T-helper 2 cell treated with Interferon-gamma antibody and Interleukin-4, amounts not matched to agents 5 μg/mL and 100 μg/mL, for 36 hours (primary cell): ENCODE results near the gene SLC9A9.
"Not testable (repeated sequence)": the region's sequence is repeated elsewhere in the genome, so short reads cannot be mapped to it uniquely, and the experiment has no call there.

Source experiments
- DNase-seq: peaks from one replicate; pipeline ENCODE4 v3.0.0; 2021; ENCODE audit warnings: low spot score
- H3K27ac Mint-ChIP-seq: one replicate; pipeline ENCODE4 v1.8.0; 2021; ENCODE audit warnings: mild to moderate bottlenecking, mixed read lengths
- H3K27me3 Mint-ChIP-seq: one replicate; pipeline ENCODE4 v1.8.0; 2021; ENCODE audit warnings: low read depth, mixed read lengths
- H3K36me3 Mint-ChIP-seq: one replicate; pipeline ENCODE4 v1.8.0; 2021; ENCODE audit warnings: low read depth, mixed read lengths
- H3K4me1 Mint-ChIP-seq: one replicate; pipeline ENCODE4 v1.8.0; 2021; ENCODE audit warnings: low read depth, mixed read lengths
- H3K4me3 Mint-ChIP-seq: one replicate; pipeline ENCODE4 v1.8.0; 2022; ENCODE audit warnings: mild to moderate bottlenecking, moderate library complexity, mixed read lengths
- H3K9me3 Mint-ChIP-seq: one replicate; pipeline ENCODE4 v1.8.0; 2021; ENCODE audit warnings: mixed read lengths

SLC9A9 gene

DNA sequence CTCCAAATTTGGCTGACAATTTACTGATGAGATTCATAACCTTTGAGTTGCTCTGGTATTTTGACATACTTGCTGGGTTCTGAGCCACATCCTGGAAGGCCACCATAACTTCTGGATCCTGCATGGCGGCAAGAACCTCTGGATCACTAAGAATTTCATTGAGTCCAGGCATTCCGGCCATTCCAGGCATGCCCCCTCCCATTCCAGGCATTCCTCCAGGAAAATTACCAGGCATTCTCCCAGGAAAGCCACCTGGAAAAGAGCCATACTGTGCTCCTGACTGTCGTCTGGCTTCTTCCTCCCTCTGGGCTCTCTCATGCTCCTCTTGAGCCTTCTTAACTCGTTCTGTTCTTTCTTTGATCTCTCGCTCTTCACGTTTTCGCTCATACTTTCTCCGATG is 331.1 kb downstream of the SLC9A9 start:
- H3K36me3 Mint-ChIP-seq, H3K4me1 Mint-ChIP-seq, H3K4me3 Mint-ChIP-seq, H3K9me3 Mint-ChIP-seq, DNase-seq, H3K27ac Mint-ChIP-seq, H3K27me3 Mint-ChIP-seq: not testable (repeated sequence)

DNA sequence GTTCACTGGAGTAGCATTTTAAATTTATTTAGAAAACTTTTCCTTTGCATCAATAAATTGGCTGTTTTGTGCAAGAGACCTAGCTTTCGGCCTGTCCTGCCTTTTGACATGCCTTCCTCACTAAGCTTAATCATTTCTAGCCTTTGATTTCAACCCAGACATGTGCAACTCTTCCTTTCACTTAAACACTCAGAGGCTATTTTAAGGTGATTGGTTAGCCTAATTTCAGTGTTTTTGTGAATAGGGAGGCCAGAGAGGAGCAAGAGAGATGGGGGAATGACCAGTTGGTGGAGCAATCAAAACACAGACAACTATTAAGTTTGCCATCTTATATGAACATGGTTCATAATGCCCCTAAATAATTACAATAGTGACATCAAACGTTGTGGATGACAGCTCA is 333.4 kb downstream of the SLC9A9 start:
- Mint-ChIP-seq H3K9me3 (no peaks in the 10 kb centered on the region), H3K36me3 (no peaks in the 10 kb centered on the region), H3K4me3 (no peak overlapping the region), H3K27me3 (peaks cover 2% of the 10 kb centered on the region), H3K27ac (no peak overlapping the region), H3K4me1 (no peaks in the 10 kb centered on the region)
- DNase-seq, result no peak

DNA sequence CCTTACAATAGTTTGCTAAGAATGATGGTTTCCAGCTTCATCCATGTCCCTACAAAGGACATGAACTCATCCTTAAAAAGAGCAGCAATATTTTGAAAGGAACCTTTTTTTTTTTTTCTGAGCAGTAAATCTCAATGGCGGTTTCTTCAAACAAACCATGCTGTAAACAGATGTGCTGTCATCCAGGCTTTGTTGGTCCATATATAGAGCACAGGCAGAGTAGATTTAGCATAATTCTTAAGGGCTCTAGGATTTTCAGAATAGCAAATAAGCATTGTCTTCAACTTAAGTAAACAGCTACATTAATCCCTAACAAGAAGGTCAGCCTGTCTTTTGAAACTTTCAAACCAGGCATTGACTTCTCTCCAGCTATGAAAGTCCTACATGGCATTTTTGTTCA is 334.2 kb downstream of the SLC9A9 start:
- H3K36me3 Mint-ChIP-seq, result no peaks in the 10 kb centered on the region
- H3K4me1 Mint-ChIP-seq, result no peaks in the 10 kb centered on the region
- peaks cover 2% of the 10 kb centered on the region for H3K27me3 Mint-ChIP-seq
- DNase-seq, result no peak
- H3K27ac Mint-ChIP-seq, result no peak overlapping the region
- no peaks in the 10 kb centered on the region for H3K9me3 Mint-ChIP-seq
- no peak overlapping the region for H3K4me3 Mint-ChIP-seq

DNA sequence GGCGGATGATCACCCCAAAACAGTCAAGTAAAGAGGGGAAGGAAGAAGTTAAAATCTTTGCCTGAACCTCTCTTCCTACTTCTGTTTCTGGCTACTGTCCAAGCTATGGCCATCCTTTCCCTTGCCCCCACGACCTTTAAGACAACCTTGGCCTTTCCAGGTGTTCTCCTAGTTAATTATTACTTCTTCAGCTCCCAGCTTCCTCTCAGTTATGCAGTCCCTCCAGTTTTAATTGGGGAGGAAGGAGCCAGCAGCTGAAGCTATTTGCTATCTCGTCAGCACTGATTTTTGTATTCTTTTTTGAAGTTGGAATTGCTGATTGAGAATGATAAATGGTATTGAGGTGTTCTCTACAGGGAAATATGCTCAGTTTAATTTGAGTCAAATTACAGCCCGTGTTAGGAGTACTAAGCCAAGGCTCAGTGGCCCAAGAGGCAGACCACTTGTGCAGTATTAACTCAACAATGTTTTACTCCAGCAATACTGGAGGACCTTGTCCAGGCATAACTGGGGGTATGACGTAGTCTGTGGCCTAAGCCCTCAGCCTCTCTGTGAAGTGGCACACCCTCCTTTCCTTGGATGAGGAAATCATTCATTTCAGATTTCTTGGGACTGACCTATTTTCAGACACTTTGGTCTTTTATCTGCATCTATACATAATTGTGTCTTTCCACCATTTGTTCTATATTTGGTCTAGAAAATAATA is 336.9 kb downstream of the SLC9A9 start:
- H3K9me3 Mint-ChIP-seq, result no peaks in the 10 kb centered on the region
- peaks cover 2% of the 10 kb centered on the region for H3K27me3 Mint-ChIP-seq
- no peak overlapping the region for H3K27ac Mint-ChIP-seq
- DNase-seq, result no peak
- no peaks in the 10 kb centered on the region for H3K36me3 Mint-ChIP-seq
- H3K4me1 Mint-ChIP-seq, result peaks cover 2% of the 10 kb centered on the region
- H3K4me3 Mint-ChIP-seq, result no peak overlapping the region

DNA sequence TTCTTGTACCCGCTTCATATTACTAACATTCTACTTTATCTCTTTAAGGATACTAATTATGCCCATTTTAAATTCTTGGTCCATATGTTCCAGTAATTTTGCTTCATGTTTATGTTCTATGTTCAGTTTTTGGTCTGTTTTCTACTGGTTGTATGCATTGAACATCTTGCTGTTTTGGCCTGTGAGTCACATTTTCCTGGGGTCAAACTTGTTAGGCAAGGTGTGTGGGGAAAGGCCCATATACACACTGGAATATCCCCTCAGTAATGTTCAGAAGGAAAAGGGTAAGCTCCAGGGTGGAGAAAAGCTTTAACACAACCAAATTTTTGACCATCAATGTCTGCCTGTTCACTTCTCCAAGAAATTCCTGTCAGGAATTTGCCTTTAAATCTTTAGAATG is 337.7 kb downstream of the SLC9A9 start:
- Mint-ChIP-seq H3K4me1 (peaks cover 2% of the 10 kb centered on the region), H3K9me3 (no peaks in the 10 kb centered on the region), H3K27me3 (peaks cover 2% of the 10 kb centered on the region), H3K36me3 (no peaks in the 10 kb centered on the region), H3K4me3 (no peak overlapping the region), H3K27ac (no peak overlapping the region)
- no peak for DNase-seq

DNA sequence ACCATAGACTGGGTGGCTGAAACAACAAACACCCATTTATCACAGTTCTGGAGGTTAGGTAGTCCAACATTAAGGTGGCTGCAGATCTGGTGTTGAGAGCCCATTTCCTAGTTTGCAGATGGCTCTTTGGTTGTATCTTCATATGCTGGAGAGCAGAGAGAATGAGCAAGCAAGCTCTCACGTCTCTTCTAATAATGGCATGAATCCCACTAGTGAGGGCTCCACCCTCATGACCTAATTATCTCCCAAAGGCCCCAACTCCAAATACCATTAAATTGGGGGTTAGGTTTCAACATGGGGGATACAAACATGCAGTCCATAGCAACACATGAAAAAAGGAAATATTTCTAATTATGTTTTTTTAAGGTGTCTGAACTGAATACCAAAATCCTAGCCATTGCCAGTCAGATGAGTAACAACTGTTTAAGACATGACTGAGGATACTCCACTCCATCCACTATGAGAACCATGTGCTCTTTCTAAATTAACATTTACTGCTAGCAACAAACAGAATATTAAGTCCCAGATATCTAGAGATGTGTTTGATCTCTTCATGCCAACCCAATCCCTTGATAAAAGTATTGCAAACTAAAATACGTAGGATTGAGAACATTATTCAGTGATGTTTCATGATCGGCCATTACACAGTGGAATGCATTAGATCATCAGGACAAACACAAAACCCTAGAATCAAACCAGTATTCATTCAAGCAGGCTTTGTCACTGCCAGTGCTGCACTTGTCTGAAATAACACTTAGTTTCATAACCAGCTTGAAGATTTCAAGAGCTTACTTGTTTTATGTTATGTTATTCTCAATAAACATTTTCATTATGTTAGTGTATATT is 340.3 kb downstream of the SLC9A9 start:
- Mint-ChIP-seq H3K4me1 (peaks cover 2% of the 10 kb centered on the region), H3K4me3 (no peak overlapping the region), H3K27ac (no peak overlapping the region), H3K27me3 (no peaks in the 10 kb centered on the region), H3K9me3 (no peaks in the 10 kb centered on the region), H3K36me3 (no peaks in the 10 kb centered on the region)
- DNase-seq, result no peak

DNA sequence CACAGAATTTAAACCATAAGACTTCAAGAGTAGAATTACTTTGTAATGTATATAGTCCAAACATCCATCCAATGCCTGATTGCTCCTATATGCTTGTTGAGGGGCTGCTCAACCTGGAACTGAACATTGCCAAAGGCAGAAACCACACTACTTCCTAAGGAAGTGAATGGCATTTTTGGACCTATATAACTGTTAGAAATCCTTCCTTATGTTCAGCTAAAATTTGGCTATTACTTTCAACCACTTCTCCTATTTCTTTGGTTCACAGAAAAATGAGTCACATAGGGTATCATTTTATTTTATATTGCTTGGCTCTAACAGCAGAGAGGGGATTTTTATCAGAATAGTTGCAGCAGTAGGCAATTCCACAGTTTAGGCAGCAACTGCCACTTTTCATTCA is 342.1 kb downstream of the SLC9A9 start:
- H3K27ac Mint-ChIP-seq, result no peak overlapping the region
- no peaks in the 10 kb centered on the region for H3K36me3 Mint-ChIP-seq
- no peak overlapping the region for H3K4me3 Mint-ChIP-seq
- H3K27me3 Mint-ChIP-seq, result no peaks in the 10 kb centered on the region
- peaks cover 2% of the 10 kb centered on the region for H3K4me1 Mint-ChIP-seq
- no peaks in the 10 kb centered on the region for H3K9me3 Mint-ChIP-seq
- DNase-seq, result no peak

DNA sequence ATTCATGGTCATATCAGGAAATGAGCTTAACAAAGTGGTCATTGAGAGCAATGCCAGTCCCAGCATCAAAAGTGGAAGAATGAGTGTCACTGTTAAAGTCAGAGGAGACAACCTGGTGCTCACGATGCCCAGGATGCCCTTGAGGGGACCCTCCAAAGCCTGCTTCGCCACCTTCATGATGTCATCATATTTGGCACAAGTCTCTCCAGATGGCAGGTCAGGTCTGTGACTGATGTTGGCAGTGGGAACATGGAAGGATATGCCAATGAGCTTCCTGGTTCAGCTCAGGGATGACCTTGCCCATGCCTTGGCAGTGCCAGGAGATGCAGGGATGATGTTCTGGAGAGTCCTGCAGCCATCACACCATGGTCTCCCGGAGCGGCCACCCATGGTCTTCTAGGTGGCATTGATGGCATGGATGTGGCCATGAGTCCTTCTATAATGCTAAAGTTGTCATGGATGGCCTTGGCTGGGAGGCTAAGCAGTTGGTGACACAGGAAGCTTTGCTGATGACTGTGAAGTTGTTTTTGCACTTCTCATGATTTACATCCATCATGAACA is 344.9 kb downstream of the SLC9A9 start:
- H3K4me3 Mint-ChIP-seq, result no peak overlapping the region
- H3K36me3 Mint-ChIP-seq, result no peaks in the 10 kb centered on the region
- H3K9me3 Mint-ChIP-seq, result no peaks in the 10 kb centered on the region
- H3K4me1 Mint-ChIP-seq, result no peaks in the 10 kb centered on the region
- no peak overlapping the region for H3K27ac Mint-ChIP-seq
- DNase-seq, result no peak
- no peaks in the 10 kb centered on the region for H3K27me3 Mint-ChIP-seq

DNA sequence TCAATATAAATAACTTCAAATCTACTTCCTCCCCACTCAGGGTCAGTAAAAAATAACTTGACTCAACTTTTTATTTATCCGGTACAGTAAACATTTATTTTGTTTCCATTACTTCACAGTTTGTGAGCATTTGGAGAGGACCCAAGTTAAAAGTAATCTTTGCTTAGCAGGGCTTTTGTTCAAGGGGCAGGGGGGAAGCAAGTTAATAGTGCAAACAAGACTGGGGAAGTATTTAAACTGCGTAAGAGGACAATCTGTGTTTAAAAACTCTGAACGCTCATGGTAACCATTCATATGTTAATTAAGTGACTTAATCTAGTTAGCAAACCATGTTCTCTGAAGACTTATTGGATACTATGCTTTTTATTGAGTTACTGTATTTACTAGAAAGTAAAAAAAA is 346.2 kb downstream of the SLC9A9 start:
- no peak for DNase-seq
- Mint-ChIP-seq H3K27ac (no peak overlapping the region), H3K27me3 (no peaks in the 10 kb centered on the region), H3K4me1 (no peaks in the 10 kb centered on the region), H3K36me3 (no peaks in the 10 kb centered on the region), H3K4me3 (no peak overlapping the region), H3K9me3 (no peaks in the 10 kb centered on the region)

DNA sequence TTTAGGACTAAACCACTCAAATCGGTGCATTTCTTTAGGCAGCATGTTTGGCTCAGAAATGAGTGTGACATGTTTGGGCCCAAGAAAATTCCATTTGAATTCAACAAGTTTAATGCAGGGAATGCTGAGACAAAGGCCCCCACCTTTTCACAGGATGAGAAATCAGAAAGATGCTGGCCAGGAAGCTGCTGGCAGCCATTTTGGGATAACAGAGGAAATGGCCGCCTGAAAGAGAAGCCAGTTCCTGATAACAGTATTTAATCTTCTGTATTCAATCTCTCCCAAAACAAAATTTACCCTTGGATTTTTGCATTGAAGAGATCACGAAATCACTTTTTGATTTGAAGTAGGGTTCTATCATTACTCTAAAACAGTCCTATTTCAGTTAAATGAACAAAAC is 350.9 kb downstream of the SLC9A9 start:
- no peaks in the 10 kb centered on the region for H3K9me3 Mint-ChIP-seq
- no peaks in the 10 kb centered on the region for H3K36me3 Mint-ChIP-seq

DNA sequence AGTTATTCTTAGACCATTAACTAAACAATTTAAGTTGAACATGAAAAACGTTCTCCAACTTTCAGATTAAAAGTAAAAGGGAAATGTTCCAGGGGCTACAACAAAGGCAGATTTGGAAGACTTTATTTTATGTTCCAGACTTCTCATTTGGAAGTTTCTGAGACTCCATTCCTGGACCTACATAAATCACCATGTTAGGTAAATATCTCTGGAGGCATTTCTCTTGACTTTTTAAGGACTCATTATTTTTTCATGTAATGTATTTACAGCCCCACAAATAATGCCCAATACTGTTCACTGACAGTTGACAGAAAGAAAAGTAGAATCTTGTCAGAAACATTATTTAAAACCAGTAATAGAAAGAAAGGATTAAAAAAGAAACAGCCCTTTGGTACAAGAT is 352.1 kb downstream of the SLC9A9 start:
- H3K36me3 Mint-ChIP-seq, result no peaks in the 10 kb centered on the region
- DNase-seq, result no peak
- no peaks in the 10 kb centered on the region for H3K4me1 Mint-ChIP-seq
- no peaks in the 10 kb centered on the region for H3K27me3 Mint-ChIP-seq
- H3K9me3 Mint-ChIP-seq, result no peaks in the 10 kb centered on the region
- H3K27ac Mint-ChIP-seq, result no peak overlapping the region
- H3K4me3 Mint-ChIP-seq, result no peak overlapping the region

More for the DNA sequence above, 350.9 kb downstream of the SLC9A9 start:
- no peaks in the 10 kb centered on the region for H3K4me1 Mint-ChIP-seq
- H3K27me3 Mint-ChIP-seq, result no peaks in the 10 kb centered on the region
- H3K27ac Mint-ChIP-seq, result no peak overlapping the region
- no peak overlapping the region for H3K4me3 Mint-ChIP-seq
- no peak for DNase-seq

DNA sequence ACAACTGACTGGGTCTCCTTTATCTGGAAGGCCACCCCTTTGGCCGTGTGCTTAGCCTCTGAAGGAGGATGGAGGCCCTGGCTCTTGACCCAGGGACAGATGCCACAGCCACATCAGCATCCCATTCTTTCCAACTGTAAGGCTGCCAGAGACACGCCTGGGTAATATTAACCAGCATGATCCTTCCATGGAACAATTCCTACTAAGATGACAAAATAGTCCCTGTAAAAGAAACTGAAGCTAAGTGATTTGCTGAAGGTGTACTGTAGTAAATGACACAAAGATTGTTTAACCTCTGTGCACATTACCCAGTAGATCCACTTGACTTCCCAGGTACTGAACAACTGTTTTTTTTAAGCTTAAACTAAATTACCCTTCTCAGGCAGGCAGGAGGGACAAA is 352.7 kb downstream of the SLC9A9 start:
- H3K9me3 Mint-ChIP-seq, result no peaks in the 10 kb centered on the region
- H3K4me1 Mint-ChIP-seq, result no peaks in the 10 kb centered on the region
- H3K27me3 Mint-ChIP-seq, result no peaks in the 10 kb centered on the region
- no peak for DNase-seq
- H3K36me3 Mint-ChIP-seq, result no peaks in the 10 kb centered on the region
- no peak overlapping the region for H3K27ac Mint-ChIP-seq
- H3K4me3 Mint-ChIP-seq, result no peak overlapping the region

DNA sequence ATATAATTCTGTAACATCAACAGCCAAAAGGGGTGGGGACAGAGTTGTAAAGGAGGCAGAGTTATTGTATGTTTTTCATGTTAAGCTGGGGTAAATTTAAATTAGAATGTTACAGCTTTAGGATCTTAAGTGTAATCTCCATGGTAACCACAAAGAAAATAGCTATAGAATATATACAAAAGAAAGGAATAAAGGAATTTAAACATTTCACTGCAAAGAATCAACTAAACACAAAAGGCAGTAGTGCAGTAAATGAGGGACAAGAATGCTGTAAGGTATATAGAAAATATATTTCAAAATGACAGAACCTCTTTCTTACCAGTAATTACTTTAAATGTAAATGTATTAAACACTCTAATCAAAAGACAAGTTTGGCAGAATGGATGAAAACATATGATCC is 361.7 kb downstream of the SLC9A9 start:
- no peaks in the 10 kb centered on the region for H3K36me3 Mint-ChIP-seq

DNA sequence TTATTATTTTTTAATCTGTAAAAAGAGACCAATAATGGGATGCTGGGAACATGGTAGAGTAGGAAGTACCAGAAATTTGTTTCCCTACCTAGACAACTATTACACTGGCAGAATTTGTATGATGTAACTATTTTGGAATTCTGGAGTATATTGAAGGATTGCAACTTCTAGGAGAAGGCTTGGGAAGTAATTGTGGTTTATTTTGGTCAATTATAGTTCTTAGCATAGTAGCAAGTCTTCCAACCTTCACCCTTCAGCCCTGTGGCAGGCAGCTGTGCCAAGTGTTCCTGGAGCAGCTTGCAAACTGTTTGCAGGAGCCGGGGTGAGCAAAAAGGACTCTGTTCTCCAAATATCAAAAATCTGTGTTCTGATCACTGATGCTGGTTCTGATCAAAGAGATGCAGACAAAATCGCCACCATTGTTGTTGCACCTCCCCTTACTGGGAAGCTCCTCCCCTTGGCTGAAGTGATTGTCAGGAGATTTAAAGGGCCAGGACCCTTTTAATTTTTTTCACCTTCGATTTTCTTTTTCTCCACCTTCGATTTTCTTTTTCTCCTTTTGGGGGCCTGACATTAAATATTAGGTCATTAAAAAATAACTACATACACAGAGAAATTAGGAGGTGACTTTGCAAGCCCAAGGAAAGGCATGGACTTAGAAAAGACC is 363.3 kb downstream of the SLC9A9 start:
- Mint-ChIP-seq H3K36me3 (no peaks in the 10 kb centered on the region), H3K4me1 (no peaks in the 10 kb centered on the region), H3K27ac (no peak overlapping the region), H3K9me3 (no peaks in the 10 kb centered on the region), H3K4me3 (no peak overlapping the region), H3K27me3 (peaks cover 2% of the 10 kb centered on the region)
- DNase-seq, result no peak

More for the DNA sequence above, 361.7 kb downstream of the SLC9A9 start:
- DNase-seq, result no peak
- Mint-ChIP-seq H3K27me3 (peaks cover 2% of the 10 kb centered on the region), H3K4me1 (no peaks in the 10 kb centered on the region), H3K27ac (no peak overlapping the region), H3K4me3 (no peak overlapping the region), H3K9me3 (no peaks in the 10 kb centered on the region)
